Posterior cingulate gyrus (tissue), 11 donors: ENCODE measurements around the gene EBLN2.
A peak's percentile ranks its signal among the peaks of the same experiment; 100 is the strongest.

ENCODE experiments used
- DNase-seq, 10 donors: peaks; one replicate each; pipeline versions ENCODE4 v3.0.0 to v3.0.0-alpha.2; 2020 to 2021; ENCODE audit warnings: mixed read lengths in 3 of 10
- intact Hi-C: fragments of 100-400 bp; cut with DNase I; formaldehyde crosslinking; loops from one replicate; pipeline ENCODE4 v1.15.1; 2023

EBLN2 gene

GRCh38 chr3:73061416-73061815 lies at the start of gene EBLN2:
EBLN2 (plus strand) TSS chr3:73061659; CDS start chr3:73062082, 423 bp downstream.
- DNase-seq, result no peak
- intact Hi-C loops, result no loop called here

GRCh38 chr3:73018298-73018697 lies 43.2 kb upstream of the EBLN2 start:
- intact Hi-C loops, result no loop called here
- no peak for DNase-seq

- DNase-seq, result no peak
- intact Hi-C loops, result no loop called here
Observed at GRCh38 chr3:73018790-73019441, 42.5 kb upstream of the EBLN2 start.

DNA sequence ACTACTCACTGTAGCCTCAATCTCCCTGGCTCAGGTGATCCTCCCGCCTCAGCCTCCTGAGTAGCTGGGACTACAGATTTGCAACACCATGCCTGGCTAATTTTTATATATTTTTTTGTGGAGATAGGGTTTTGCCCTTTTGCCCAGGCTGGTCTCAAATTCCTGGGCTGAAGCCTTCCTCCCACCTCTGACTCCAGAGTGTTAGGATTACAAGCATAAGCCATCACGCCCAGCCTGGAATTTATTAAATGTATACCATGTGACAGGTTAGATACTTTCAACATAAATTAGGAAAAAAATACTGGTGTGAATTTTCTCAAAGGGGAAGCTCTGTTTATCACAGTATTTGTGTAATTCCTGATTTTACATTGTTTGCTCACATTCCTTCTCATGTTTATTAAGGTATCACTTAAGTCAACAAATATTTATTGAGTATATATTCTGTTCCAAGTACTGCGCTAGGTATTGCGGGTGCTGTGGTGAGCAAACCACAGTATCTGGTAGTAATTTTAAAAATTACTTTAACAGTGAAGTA lies 40.1 kb upstream of the EBLN2 start:
- DNase-seq, result no peak

DNA sequence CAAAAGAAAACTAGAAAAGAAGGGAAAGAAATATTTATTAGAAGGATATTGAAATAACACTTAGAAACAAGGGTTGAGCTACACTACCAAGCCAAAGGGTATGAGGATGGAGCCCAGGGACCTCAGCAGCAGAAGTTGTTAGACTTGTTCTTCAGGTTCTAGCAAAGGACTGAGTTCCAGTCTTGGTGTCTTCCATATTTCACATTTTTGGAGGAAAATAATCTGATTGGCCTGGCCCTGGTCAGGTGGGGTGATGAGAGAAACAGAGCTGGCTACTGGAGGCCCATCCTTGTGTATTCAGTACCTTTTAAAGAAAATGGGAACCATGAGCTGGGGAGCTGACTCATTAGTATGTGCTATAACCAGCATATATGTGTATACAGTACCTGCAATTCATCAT lies 36.6 kb upstream of the EBLN2 start:
- intact Hi-C loops, result no loop called here
- no peak for DNase-seq

More for the DNA sequence above, 40.1 kb upstream of the EBLN2 start:
- intact Hi-C loops, result no loop called here

DNA sequence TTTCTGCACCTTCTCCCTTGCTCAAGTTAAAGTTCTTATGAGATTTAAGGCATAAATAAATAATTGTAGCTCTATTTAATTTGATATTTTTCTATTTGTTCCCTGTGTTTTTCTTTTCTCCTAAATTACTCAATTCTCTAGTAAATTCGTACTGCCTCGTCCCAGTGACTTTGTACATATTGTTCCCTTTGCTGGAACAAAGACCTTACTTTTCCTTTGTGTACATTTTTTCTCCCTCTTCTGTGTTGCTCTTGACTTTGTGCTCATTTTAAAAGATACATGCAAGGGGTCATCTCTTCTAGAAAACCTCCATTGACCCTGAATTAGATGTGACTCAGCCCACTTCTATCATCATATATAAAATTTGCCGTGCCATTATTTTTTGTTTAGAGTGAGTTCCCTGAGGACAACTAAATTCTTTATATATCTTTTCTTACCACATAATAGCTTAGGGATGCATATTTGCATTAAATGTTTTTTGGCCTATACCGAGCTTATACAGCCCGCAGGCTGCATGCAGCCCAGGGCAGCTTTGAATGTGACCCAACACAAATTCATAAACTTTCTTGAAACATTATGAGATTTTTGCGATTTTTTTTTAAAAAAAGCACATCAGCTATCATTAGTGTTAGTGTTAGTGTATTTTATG lies 35.2 kb upstream of the EBLN2 start:
- no peak for DNase-seq
- intact Hi-C loops, result no loop called here

- no peak for DNase-seq
- intact Hi-C loops, result no loop called here
Observed at GRCh38 chr3:73026760-73027113, 34.7 kb upstream of the EBLN2 start.

DNA sequence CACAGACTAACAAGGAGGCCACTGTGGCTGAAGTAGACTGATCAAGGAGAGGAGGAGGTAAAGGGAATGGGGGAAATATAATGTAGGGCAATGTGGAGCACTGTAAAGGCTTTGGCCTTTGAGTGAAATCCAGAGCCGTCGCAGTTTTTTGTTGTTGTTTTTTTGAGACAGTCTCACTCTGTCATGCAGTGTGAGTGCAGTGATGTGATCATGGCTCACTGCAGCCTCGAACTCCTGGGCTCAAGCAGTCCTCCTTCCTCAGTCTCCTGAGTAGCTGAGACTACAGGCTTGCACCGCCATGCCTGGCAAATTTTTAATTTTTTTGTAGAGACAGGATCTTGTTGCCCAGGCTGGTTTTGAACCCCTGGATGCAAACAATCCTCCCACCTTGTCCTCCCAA lies 32.7 kb upstream of the EBLN2 start:
- intact Hi-C loops, result no loop called here
- DNase-seq, result no peak

GRCh38 chr3:73029321-73029796 lies 32.1 kb upstream of the EBLN2 start:
- intact Hi-C loops, result no loop called here

GRCh38 chr3:73030073-73030597 lies 31.3 kb upstream of the EBLN2 start:
- no peak for DNase-seq
- intact Hi-C loops, result no loop called here

More at GRCh38 chr3:73029321-73029796, 32.1 kb upstream of the EBLN2 start:
- no peak for DNase-seq

DNA sequence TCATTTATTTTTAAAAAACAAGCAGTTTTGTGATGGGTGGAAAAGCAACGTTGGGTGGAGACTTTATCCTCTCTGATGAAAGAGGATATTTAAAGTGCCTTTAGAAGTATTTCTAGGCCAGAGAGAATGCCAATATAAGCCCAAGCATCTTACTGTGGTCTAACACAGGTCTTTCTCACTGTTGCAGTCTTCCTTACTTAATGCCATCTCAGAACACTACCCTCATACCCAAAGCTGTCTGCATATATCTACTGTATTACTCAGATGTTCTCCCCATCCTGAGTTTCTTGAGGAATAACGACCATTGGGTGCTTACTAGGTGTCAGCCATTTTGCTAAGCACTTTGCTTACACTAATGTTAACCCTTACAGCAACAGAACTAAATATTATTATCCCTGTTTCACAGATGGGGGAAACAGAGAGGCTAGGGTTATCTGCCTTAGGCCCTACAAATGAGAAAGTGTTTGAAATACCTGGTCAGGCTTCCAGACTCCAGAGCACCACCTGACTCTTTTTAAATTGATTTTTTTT lies 29.8 kb upstream of the EBLN2 start:
- no peak for DNase-seq
- intact Hi-C loops, result no loop called here

DNA sequence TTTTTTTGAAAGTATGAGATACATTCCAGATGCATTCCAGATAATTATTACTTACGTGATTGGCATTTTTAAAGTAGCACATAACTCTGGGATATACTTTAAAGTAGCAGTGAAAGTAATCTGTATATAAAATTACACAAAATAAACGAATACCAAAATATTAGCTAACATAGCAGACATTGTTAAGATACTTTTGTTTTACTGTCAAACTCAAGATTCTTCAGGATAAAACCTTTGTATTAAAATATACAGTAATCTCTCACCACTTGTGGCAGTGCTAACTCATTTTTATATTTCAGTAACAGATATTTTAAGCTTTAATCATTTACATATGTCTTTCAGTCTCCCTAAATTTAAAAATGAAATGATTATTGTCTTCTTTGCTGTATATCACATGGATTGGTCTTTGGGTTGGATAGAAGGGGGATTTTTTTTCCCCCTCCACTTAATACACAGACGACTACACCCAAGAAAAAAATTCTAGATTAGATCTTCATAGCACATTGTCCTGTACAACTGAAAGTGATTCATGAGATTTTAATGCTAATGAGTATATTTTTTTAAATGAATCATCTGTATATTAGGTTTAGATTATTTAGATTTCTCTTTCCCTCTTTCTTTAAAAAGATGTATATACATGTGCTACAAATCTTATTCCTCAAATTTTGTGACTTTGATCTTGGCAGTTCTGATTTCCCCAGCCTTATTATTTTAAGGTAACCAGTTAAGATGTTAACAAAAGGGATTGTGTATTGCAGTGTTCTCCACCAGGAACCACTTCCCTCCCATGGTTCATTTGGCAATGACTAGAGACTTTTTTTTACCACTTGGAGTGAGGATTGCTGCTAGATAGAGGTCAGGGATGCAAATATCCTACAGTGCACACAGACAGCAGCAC lies 24.5 kb upstream of the EBLN2 start:
- no peak for DNase-seq
- intact Hi-C loops, result no loop called here

- intact Hi-C loops, result no loop called here
- DNase-seq, result no peak
Observed at GRCh38 chr3:73041537-73041936, 19.9 kb upstream of the EBLN2 start.

- intact Hi-C loops, result no loop called here
- DNase-seq, result no peak
Observed at GRCh38 chr3:73043414-73043813, 18.0 kb upstream of the EBLN2 start.

DNA sequence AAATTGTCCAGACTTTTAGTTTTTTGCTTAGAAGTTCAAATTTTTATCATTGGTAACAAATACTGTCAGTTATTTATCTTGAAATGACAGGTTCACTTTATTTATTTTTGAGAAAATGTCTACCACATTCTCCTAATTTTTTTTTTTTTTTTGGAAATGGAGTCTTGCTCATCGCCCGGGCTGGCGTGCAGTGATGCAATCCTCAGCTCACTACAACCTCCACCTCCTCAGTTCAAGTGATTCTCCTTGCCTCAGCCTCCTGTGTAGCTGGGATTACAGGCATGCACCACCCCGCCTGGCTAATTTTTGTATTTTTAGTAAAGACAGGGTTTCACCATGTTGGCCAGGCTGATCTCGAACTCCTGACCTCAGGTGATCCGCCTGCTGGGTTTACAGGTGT lies 16.1 kb upstream of the EBLN2 start:
- intact Hi-C loops, result no loop called here
- peak in 1 of 10 donors; percentile 64 for DNase-seq

DNA sequence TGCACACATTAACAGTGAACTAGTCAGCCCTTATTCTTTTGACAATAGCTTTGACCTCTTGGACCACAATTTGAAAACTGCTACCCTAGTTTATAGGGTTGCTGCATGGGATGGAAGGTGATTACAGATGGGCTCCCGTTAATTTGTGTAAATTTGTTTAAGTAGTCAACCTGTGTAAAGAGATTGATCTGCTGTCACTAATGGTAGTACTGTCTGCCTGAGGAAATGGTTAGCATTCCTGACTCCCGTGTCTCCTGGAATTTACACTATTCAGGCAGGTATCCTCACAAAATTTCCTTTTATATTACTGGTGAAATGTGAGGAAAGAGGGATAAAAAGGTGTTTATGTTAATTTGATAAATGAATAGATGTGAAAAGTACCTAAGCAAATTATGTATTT lies 15.3 kb upstream of the EBLN2 start:
- no peak for DNase-seq

GRCh38 chr3:73049319-73049718 lies 12.1 kb upstream of the EBLN2 start:
- intact Hi-C loops, result no loop called here
- no peak for DNase-seq

More for the DNA sequence above, 15.3 kb upstream of the EBLN2 start:
- intact Hi-C loops, result no loop called here

DNA sequence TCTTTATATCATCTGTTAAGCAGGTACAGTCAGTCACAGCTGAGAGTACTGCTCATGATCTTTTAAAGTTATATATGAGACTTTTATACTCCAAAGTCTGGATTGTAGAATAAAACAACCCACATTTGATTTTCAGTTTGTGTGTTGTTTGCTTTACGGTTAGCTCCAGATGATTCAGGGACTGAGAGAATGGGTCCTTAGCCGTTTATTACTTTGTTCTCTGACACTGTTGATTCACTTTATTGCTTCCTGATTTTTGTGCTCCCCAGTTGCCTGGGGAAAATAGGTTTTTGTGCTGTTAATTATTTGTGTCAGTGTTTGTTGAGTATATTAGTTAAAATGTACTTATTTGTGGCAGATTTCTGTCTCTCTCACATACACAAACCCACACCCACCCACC lies 8.6 kb upstream of the EBLN2 start:
- no peak for DNase-seq
- intact Hi-C loops, result no loop called here

GRCh38 chr3:73055583-73055982 lies 5.9 kb upstream of the EBLN2 start:
- DNase-seq, result peak in 1 of 10 donors; percentile 49

More at GRCh38 chr3:73055583-73055982, 5.9 kb upstream of the EBLN2 start:
- intact Hi-C loops, result loop anchor here (5.0 kb wide), 1 partner anchor 58 kb away; the partner anchor contains the start of gene PPP4R2
